ENCODE results near the gene MYEOV.

The MYEOV gene

GRCh38 chr11:69293819-69294505 is at the start of gene MYEOV:
MYEOV (plus strand) TSS chr11:69294155; CDS start chr11:69295355, 1,200 bp downstream.
- DNase-seq, result peak; percentile 55

- no peak for DNase-seq
Observed at GRCh38 chr11:69244266-69244665, 49.7 kb upstream of the MYEOV start.

GRCh38 chr11:69245041-69245440 is 48.9 kb upstream of the MYEOV start:
- DNase-seq, result no peak

- DNase-seq, result no peak
Observed at GRCh38 chr11:69245491-69246345, 48.2 kb upstream of the MYEOV start.

- DNase-seq, result no peak
Observed at GRCh38 chr11:69249311-69250185, 44.4 kb upstream of the MYEOV start.

- no peak for DNase-seq
Observed at GRCh38 chr11:69250186-69251056, 43.5 kb upstream of the MYEOV start.

GRCh38 chr11:69251057-69251393 is 42.9 kb upstream of the MYEOV start:
- DNase-seq, result no peak

- DNase-seq, result no peak
Observed at GRCh38 chr11:69251639-69252489, 42.1 kb upstream of the MYEOV start.

GRCh38 chr11:69252490-69252837 is 41.5 kb upstream of the MYEOV start:
- DNase-seq, result no peak

GRCh38 chr11:69253028-69253427 is 40.9 kb upstream of the MYEOV start:
- no peak for DNase-seq

- DNase-seq, result no peak
Observed at GRCh38 chr11:69257134-69257533, 36.8 kb upstream of the MYEOV start.

GRCh38 chr11:69257838-69258658 is 35.9 kb upstream of the MYEOV start:
- DNase-seq, result no peak

GRCh38 chr11:69259096-69259495 is 34.9 kb upstream of the MYEOV start:
- DNase-seq, result no peak

- DNase-seq, result no peak
Observed at GRCh38 chr11:69260622-69261021, 33.3 kb upstream of the MYEOV start.

- DNase-seq, result no peak
Observed at GRCh38 chr11:69261116-69261515, 32.8 kb upstream of the MYEOV start.

- no peak for DNase-seq
Observed at GRCh38 chr11:69262918-69263735, 30.8 kb upstream of the MYEOV start.

GRCh38 chr11:69263736-69264052 is 30.3 kb upstream of the MYEOV start:
- DNase-seq, result no peak

- DNase-seq, result no peak
Observed at GRCh38 chr11:69264486-69264885, 29.5 kb upstream of the MYEOV start.

GRCh38 chr11:69265210-69265609 is 28.7 kb upstream of the MYEOV start:
- DNase-seq, result no peak

Measured in activated CD4-positive, alpha-beta T cell treated with anti-CD3 and anti-CD28 coated beads, Interleukin-10, Interleukin-2, amounts not matched to agents 100 ng/mL and 50 ng/mL, durations not matched to agents 16 hours and 8 hours (primary cell).